ENCODE data around the gene ONECUT3. TPM values are rescaled to one million over a fixed set of nuclear protein-coding genes. Genes with fewer than 3 reads are reported as not detected.

Gene ONECUT3
- total RNA-seq, 1 experiment from 2014 or later = 0.02 TPM

DNA sequence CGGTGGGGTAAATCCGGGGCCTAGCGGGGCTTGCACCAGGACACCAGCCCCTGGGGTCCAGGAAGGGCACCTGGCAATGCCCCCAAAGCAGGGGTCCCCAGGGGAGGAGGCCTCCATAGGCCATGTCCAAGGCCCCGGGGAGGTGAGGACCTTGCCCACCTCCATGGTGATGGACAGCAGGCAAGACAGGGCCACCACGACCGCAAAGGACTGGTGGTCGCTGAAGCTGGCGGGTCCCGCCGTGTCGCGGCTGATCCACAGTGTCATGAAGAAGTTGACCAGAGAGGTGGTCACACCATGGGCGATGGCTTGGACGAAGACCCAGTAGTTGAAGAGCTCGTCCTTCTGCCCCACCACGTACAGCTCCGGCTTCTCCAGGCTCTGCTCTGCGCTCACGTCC is 32.0 kb downstream of the ONECUT3 start:
- Mint-ChIP-seq H3K27me3 (ENCODE audit: insufficient read depth, unreplicated experiment) (no peaks in the 10 kb centered on the region), H3K36me3 (ENCODE audit: insufficient read depth, unreplicated experiment) (no peaks in the 10 kb centered on the region), H3K27ac (ENCODE audit: low read depth, unreplicated experiment) (no peak overlapping the region), H3K9me3 (ENCODE audit: unreplicated experiment) (no peaks in the 10 kb centered on the region), H3K4me3 (ENCODE audit: unreplicated experiment) (no peak overlapping the region), H3K4me1 (ENCODE audit: insufficient read depth, unreplicated experiment) (no peaks in the 10 kb centered on the region)
- intact Hi-C loops (cut with micrococcal nuclease) = no loop called here
- DNase-seq (ENCODE audit: unreplicated experiment) = no peak
- POLR2A ChIA-PET = interaction anchor here (0.6 kb wide), 1 partner anchor 8 kb away, joined by 3 read pairs; no protein-coding TSS in a partner anchor
- TF ChIP-seq CTCF (IDR thresholded peaks at IDR 0.05; ENCODE audit: unreplicated experiment) = no peak
- CTCF ChIA-PET = interaction anchor here (0.6 to 2.0 kb wide), 3 partner anchors 9 to 118 kb away, joined by 3 to 8 read pairs (median 5); no protein-coding TSS in a partner anchor
- BruUV-seq (replicated peaks) = no TSS peak

DNA sequence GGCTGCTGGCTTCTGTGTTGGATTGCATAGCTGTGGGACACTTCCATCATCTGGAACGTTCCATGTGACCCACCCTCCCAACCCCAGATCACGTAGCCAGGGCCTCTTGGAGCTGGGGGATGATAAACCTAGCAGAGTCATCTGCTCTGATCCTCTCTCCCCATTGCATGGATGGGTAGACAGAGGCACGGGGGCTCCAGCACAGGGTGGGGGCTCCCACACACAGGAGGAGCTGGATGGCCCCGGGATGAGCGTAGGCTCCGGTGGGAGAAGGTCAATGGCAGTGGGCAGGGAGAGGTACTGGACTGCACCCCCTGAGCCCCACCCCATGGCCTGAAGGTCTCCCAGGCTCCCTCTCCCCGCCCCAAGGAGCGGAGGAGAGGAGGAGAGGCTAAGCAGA is 33.4 kb downstream of the ONECUT3 start:
- no peak overlapping the region for H3K4me3 Mint-ChIP-seq (ENCODE audit: unreplicated experiment)
- ChIA-PET CTCF (interaction anchor here (0.6 to 0.9 kb wide), 3 partner anchors 11 to 639 kb away, joined by 3 read pairs; no protein-coding TSS in a partner anchor), POLR2A (no interaction called here)
- no peaks in the 10 kb centered on the region for H3K9me3 Mint-ChIP-seq (ENCODE audit: unreplicated experiment)
- intact Hi-C loops (cut with micrococcal nuclease) = no loop called here
- DNase-seq (ENCODE audit: unreplicated experiment) = no peak
- H3K36me3 Mint-ChIP-seq (ENCODE audit: insufficient read depth, unreplicated experiment) = no peaks in the 10 kb centered on the region
- TF ChIP-seq CTCF (IDR thresholded peaks at IDR 0.05; ENCODE audit: unreplicated experiment) = no peak
- no peak overlapping the region for H3K27ac Mint-ChIP-seq (ENCODE audit: low read depth, unreplicated experiment)
- BruUV-seq (replicated peaks) = no TSS peak
- no peaks in the 10 kb centered on the region for H3K4me1 Mint-ChIP-seq (ENCODE audit: insufficient read depth, unreplicated experiment)
- H3K27me3 Mint-ChIP-seq (ENCODE audit: insufficient read depth, unreplicated experiment) = no peaks in the 10 kb centered on the region

GRCh38 chr19:1787116-1787515 is 33.8 kb downstream of the ONECUT3 start:
- no TSS peak for BruUV-seq (replicated peaks)
- no peaks in the 10 kb centered on the region for H3K9me3 Mint-ChIP-seq (ENCODE audit: unreplicated experiment)

More at GRCh38 chr19:1787116-1787515, 33.8 kb downstream of the ONECUT3 start:
- Mint-ChIP-seq H3K27me3 (ENCODE audit: insufficient read depth, unreplicated experiment) (no peaks in the 10 kb centered on the region), H3K27ac (ENCODE audit: low read depth, unreplicated experiment) (no peak overlapping the region), H3K4me1 (ENCODE audit: insufficient read depth, unreplicated experiment) (no peaks in the 10 kb centered on the region), H3K36me3 (ENCODE audit: insufficient read depth, unreplicated experiment) (no peaks in the 10 kb centered on the region), H3K4me3 (ENCODE audit: unreplicated experiment) (no peak overlapping the region)
- no peak for TF ChIP-seq CTCF (IDR thresholded peaks at IDR 0.05; ENCODE audit: unreplicated experiment)
- ChIA-PET CTCF (interaction anchor here (0.6 to 0.9 kb wide), 2 partner anchors 11 to 639 kb away, joined by 3 read pairs; no protein-coding TSS in a partner anchor), POLR2A (interaction anchor here (0.7 kb wide), 1 partner anchor 165 kb away, joined by 3 read pairs; no protein-coding TSS in a partner anchor)
- DNase-seq (ENCODE audit: unreplicated experiment) = no peak
- intact Hi-C loops (cut with micrococcal nuclease) = no loop called here

All from MCF 10A (cell line).